Measurements from ENCODE around the gene VAC14.

GRCh38 chr16:70730944-70731343 lies 70.0 kb downstream of the VAC14 start:
- TF ChIP-seq CTCF (IDR thresholded peaks at IDR 0.05; ENCODE audit: poor library complexity, severe bottlenecking), result no peak
- TF ChIP-seq, protein P1, sequence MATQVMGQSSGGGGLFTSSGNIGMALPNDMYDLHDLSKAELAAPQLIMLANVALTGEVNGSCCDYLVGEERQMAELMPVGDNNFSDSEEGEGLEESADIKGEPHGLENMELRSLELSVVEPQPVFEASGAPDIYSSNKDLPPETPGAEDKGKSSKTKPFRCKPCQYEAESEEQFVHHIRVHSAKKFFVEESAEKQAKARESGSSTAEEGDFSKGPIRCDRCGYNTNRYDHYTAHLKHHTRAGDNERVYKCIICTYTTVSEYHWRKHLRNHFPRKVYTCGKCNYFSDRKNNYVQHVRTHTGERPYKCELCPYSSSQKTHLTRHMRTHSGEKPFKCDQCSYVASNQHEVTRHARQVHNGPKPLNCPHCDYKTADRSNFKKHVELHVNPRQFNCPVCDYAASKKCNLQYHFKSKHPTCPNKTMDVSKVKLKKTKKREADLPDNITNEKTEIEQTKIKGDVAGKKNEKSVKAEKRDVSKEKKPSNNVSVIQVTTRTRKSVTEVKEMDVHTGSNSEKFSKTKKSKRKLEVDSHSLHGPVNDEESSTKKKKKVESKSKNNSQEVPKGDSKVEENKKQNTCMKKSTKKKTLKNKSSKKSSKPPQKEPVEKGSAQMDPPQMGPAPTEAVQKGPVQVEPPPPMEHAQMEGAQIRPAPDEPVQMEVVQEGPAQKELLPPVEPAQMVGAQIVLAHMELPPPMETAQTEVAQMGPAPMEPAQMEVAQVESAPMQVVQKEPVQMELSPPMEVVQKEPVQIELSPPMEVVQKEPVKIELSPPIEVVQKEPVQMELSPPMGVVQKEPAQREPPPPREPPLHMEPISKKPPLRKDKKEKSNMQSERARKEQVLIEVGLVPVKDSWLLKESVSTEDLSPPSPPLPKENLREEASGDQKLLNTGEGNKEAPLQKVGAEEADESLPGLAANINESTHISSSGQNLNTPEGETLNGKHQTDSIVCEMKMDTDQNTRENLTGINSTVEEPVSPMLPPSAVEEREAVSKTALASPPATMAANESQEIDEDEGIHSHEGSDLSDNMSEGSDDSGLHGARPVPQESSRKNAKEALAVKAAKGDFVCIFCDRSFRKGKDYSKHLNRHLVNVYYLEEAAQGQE (IDR thresholded peaks at IDR 0.05; ENCODE audit: borderline replicate concordance), result no peak
- TF ChIP-seq POLR2AphosphoS5 (IDR thresholded peaks at IDR 0.05), result no peak
- TF ChIP-seq TAF1 (IDR thresholded peaks at IDR 0.05; ENCODE audit: low read depth), result no peak
- TF ChIP-seq RAD21 (conservative IDR thresholded peaks at IDR 0.05), result no peak
- no peak for TF ChIP-seq SMC3 (conservative IDR thresholded peaks at IDR 0.05; ENCODE audit: poor library complexity)
- no peak for TF ChIP-seq EZH2 (IDR thresholded peaks at IDR 0.05; ENCODE audit: borderline replicate concordance, insufficient read depth, low read length, poor library complexity, severe bottlenecking)
